Type B pancreatic cell (in vitro differentiated cells): Measurements from ENCODE around the gene TMEM59. TPM values are rescaled to one million over a fixed set of nuclear protein-coding genes. Genes with fewer than 3 reads are reported as not detected.

Source experiments
- DNase-seq: peaks from one replicate; pipeline ENCODE4 v3.0.0; 2021; ENCODE audit warnings: mixed read lengths; ENCODE audit not compliant: unreplicated experiment; ENCODE audit errors: extremely low spot score
- H3K27ac Mint-ChIP-seq: 2 replicates; pipeline ENCODE4 v1.8.0; 2021; ENCODE audit warnings: mild to moderate bottlenecking, mixed read lengths
- H3K27me3 Mint-ChIP-seq: 2 replicates; pipeline ENCODE4 v1.8.0; 2021; ENCODE audit warnings: mixed read lengths
- H3K36me3 Mint-ChIP-seq: 2 replicates; pipeline ENCODE4 v1.8.0; 2021; ENCODE audit warnings: mixed read lengths
- H3K4me1 Mint-ChIP-seq: one replicate; pipeline ENCODE4 v1.8.0; 2021; ENCODE audit warnings: mixed read lengths; ENCODE audit not compliant: unreplicated experiment
- H3K4me3 Mint-ChIP-seq: 2 replicates; pipeline ENCODE4 v1.8.0; 2021; ENCODE audit warnings: mild to moderate bottlenecking, mixed read lengths
- H3K9me3 Mint-ChIP-seq: 2 replicates; pipeline ENCODE4 v1.8.0; 2021; ENCODE audit warnings: mixed read lengths
- total RNA-seq: library from RNA; stranded (reverse); gene quantifications from 2 replicates; pipeline ENCODE4 v1.2.1, GENCODE V29; 2021; ENCODE audit warnings: low replicate concordance
- TF ChIP-seq, protein P1 (sequence below): fragments of 200-600 bp; sonication (generic); conservative IDR thresholded peaks from 2 replicates; pipeline ENCODE4 v1.5.0; 2021; ENCODE audit warnings: antibody characterized with exemption, mild to moderate bottlenecking

Gene TMEM59
- total RNA-seq, 1 donor from 2014 or later, result 283 TPM

DNA sequence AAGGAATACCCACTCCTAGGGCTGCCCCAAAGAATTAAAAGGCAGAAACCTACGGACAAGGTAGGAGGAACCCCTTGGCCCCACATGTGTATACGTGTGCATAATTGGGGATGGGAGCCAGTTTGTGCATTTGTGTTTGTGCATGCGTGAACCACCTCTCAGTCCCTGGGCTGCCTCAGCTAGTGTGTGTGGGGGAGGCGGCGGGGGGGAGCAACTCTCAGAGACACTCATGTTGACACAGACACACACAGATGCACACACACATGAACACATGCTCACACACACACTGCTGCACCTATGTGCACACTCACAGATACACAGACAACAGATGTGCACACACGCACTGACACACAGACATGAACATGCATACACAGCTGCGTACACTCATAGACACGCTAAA, 40.1 kb downstream of the TMEM59 start:
- no peaks in the 10 kb centered on the region for H3K36me3 Mint-ChIP-seq
- no peaks in the 10 kb centered on the region for H3K9me3 Mint-ChIP-seq
- H3K4me1 Mint-ChIP-seq, result peaks cover 19% of the 10 kb centered on the region
- no peak for DNase-seq
- TF ChIP-seq, protein P1, sequence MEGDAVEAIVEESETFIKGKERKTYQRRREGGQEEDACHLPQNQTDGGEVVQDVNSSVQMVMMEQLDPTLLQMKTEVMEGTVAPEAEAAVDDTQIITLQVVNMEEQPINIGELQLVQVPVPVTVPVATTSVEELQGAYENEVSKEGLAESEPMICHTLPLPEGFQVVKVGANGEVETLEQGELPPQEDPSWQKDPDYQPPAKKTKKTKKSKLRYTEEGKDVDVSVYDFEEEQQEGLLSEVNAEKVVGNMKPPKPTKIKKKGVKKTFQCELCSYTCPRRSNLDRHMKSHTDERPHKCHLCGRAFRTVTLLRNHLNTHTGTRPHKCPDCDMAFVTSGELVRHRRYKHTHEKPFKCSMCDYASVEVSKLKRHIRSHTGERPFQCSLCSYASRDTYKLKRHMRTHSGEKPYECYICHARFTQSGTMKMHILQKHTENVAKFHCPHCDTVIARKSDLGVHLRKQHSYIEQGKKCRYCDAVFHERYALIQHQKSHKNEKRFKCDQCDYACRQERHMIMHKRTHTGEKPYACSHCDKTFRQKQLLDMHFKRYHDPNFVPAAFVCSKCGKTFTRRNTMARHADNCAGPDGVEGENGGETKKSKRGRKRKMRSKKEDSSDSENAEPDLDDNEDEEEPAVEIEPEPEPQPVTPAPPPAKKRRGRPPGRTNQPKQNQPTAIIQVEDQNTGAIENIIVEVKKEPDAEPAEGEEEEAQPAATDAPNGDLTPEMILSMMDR, result no peak
- H3K27me3 Mint-ChIP-seq, result no peaks in the 10 kb centered on the region
- no peak overlapping the region for H3K27ac Mint-ChIP-seq
- H3K4me3 Mint-ChIP-seq, result no peak overlapping the region

DNA sequence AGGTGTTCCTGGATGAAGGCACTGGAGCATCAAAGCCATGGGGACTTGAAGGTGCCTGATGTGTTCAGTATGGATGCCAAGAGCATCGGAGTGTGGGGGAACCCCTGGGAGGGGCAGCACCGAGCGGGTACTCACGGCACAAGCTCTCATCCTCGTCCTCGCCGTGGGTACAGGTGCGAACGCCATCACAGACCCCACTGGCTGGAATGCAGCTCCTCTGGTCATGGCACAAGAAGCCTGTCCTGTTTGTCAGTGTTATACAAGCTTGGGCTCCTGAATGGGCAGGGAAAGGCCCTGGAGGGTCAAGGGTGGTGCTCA, 41.0 kb downstream of the TMEM59 start:
- Mint-ChIP-seq H3K4me1 (peaks cover 19% of the 10 kb centered on the region), H3K36me3 (no peaks in the 10 kb centered on the region), H3K27ac (no peak overlapping the region), H3K9me3 (no peaks in the 10 kb centered on the region), H3K27me3 (no peaks in the 10 kb centered on the region), H3K4me3 (no peak overlapping the region)
- TF ChIP-seq, protein P1, result no peak
- DNase-seq, result no peak

DNA sequence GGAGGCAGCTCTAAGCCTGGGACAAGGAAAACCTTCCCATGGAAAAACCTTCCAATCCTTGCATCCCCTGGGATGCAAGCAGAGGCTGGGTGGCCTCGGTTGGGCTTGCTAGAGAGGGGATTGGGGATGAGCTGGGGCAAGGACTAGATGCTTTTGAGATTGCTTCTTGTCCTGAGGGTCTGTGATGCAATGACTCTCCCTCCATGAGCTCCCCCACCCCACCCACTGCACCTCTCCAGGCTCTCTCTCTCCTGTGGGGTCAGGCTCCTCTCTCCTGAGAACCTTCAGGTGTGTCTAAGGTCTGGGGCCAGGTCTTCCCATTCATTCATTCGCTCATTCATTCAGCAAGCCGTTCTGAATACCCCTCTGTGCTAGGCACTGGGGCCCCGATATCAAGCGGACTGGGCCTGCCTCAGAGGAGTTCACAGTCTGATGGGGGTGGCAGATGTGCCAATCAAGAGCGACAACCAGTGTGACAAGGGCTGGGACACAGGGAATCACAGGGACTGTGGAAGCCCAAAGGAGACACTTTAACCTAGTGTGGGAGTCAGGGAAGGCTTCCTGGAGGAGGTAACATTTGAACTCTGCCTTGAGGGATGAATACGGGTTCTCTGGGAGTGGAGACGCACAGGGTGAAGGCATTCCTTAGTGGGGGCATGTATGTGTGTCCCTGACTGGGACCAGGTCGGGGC, 41.5 kb downstream of the TMEM59 start:
- no peaks in the 10 kb centered on the region for H3K36me3 Mint-ChIP-seq
- H3K27ac Mint-ChIP-seq, result no peak overlapping the region
- peaks cover 19% of the 10 kb centered on the region for H3K4me1 Mint-ChIP-seq
- TF ChIP-seq, protein P1, result no peak
- H3K27me3 Mint-ChIP-seq, result no peaks in the 10 kb centered on the region
- no peak overlapping the region for H3K4me3 Mint-ChIP-seq
- DNase-seq, result no peak
- no peaks in the 10 kb centered on the region for H3K9me3 Mint-ChIP-seq

DNA sequence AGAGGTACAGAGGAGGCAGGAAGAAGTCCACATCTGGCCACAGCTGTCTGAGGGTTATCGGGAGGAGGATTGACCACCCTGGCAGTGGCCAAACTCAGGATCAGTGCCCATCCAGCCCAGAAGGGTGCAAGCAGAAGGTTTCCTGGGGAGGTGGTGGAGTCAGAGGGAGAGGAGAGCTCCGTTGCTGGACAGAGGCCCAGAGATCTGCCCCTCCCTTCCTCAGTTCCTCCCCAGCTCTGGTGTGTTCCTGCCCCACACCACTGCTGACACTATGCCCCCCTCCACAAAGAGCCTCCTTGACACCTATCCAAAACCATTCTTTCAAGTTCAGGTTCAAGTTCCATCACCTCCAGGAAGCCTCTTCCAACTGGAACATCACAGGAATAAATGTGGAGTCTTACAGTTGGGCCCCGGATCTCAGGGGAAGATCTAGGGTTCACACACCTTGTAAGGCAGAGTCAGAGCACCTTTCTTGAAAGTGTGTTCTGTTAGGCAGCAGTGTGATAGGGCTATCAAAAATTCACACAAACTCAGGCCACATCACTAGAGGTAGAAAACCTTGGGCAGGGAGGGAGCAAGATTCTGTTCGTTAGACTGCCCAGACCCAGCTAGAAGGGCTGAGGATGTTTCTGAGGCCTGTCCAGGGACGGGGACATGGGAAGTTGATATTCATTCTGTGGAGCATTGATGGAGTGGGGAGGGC, 42.4 kb downstream of the TMEM59 start:
- Mint-ChIP-seq H3K4me3 (no peak overlapping the region), H3K9me3 (no peaks in the 10 kb centered on the region), H3K27me3 (no peaks in the 10 kb centered on the region), H3K4me1 (peaks cover 16% of the 10 kb centered on the region), H3K27ac (peak overlapping the region; percentile 17), H3K36me3 (no peaks in the 10 kb centered on the region)
- DNase-seq, result no peak
- TF ChIP-seq, protein P1, result no peak

DNA sequence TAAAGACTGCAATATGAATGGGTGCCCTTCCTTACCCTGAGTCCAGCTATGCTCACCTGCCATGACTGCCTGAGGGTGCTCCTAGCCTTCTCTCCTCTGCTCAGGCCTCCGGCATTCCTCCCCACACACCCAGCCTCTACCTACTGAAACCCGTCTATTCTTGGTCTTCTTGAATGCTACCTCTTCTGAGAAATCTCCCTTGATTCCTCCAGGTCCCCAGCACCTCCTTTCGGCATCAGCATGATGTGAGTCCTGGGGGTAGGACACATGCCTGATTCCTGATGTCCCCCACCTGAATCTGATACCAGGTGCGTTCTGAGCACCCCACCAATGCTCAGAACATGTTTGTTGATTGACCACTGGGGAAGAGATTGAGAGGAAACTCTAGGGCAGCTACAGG, 43.6 kb downstream of the TMEM59 start:
- no peaks in the 10 kb centered on the region for H3K9me3 Mint-ChIP-seq

More for the DNA sequence above, 43.6 kb downstream of the TMEM59 start:
- no peak overlapping the region for H3K4me3 Mint-ChIP-seq
- H3K4me1 Mint-ChIP-seq, result peaks cover 18% of the 10 kb centered on the region
- DNase-seq, result no peak
- no peaks in the 10 kb centered on the region for H3K36me3 Mint-ChIP-seq
- H3K27ac Mint-ChIP-seq, result no peak overlapping the region
- no peaks in the 10 kb centered on the region for H3K27me3 Mint-ChIP-seq
- TF ChIP-seq, protein P1, result no peak
